Measurements from ENCODE around the gene PLEKHA8.
"Not testable (repeated sequence)": the region's sequence is repeated elsewhere in the genome, so short reads cannot be mapped to it uniquely, and the experiment has no call there.

PLEKHA8 gene

GRCh38 chr7:30068117-30068516, 39.9 kb downstream of the PLEKHA8 start:
- DNase-seq = no peak

- no peak for DNase-seq
These were observed 41.1 kb downstream of the PLEKHA8 start for GRCh38 chr7:30069096-30069867.

GRCh38 chr7:30070052-30070451, 41.8 kb downstream of the PLEKHA8 start:
- no peak for DNase-seq

- no peak for DNase-seq
These were observed 44.5 kb downstream of the PLEKHA8 start for GRCh38 chr7:30072735-30073134.

GRCh38 chr7:30074422-30075030, 46.3 kb downstream of the PLEKHA8 start:
- peak; percentile 32 for DNase-seq

- DNase-seq = no peak
These were observed 48.2 kb downstream of the PLEKHA8 start for GRCh38 chr7:30076411-30076810.

- no peak for DNase-seq
These were observed 50.1 kb downstream of the PLEKHA8 start for GRCh38 chr7:30078280-30078679.

GRCh38 chr7:30079880-30080279, 51.7 kb downstream of the PLEKHA8 start:
- DNase-seq = no peak

- DNase-seq = no peak
These were observed 52.6 kb downstream of the PLEKHA8 start for GRCh38 chr7:30080818-30081217.

GRCh38 chr7:30082686-30083085, 54.5 kb downstream of the PLEKHA8 start:
- no peak for DNase-seq

- no peak for DNase-seq
These were observed 55.1 kb downstream of the PLEKHA8 start for GRCh38 chr7:30083334-30083733.

GRCh38 chr7:30084212-30084611, 56.0 kb downstream of the PLEKHA8 start:
- no peak for DNase-seq

GRCh38 chr7:30086529-30086928, 58.3 kb downstream of the PLEKHA8 start:
- no peak for DNase-seq

GRCh38 chr7:30087371-30087770, 59.2 kb downstream of the PLEKHA8 start:
- no peak for DNase-seq

- no peak for DNase-seq
These were observed 60.1 kb downstream of the PLEKHA8 start for GRCh38 chr7:30088362-30088761.

GRCh38 chr7:30090111-30090510, 61.9 kb downstream of the PLEKHA8 start:
- no peak for DNase-seq

GRCh38 chr7:30091491-30091912, 63.3 kb downstream of the PLEKHA8 start:
- DNase-seq = no peak

- DNase-seq = no peak
These were observed 63.8 kb downstream of the PLEKHA8 start for GRCh38 chr7:30091987-30092386.

- DNase-seq = no peak
These were observed 65.3 kb downstream of the PLEKHA8 start for GRCh38 chr7:30093420-30093952.

GRCh38 chr7:30098599-30098998, 70.4 kb downstream of the PLEKHA8 start:
- not testable (repeated sequence) for DNase-seq

GRCh38 chr7:30102281-30102680, 74.1 kb downstream of the PLEKHA8 start:
- no peak for DNase-seq

GRCh38 chr7:30104157-30104556, 75.9 kb downstream of the PLEKHA8 start:
- DNase-seq = no peak

- no peak for DNase-seq
These were observed 84.0 kb downstream of the PLEKHA8 start for GRCh38 chr7:30112103-30112713.

GRCh38 chr7:30113144-30113543, 84.9 kb downstream of the PLEKHA8 start:
- no peak for DNase-seq
